Measurements from ENCODE around the gene NEUROG2.

- TF ChIP-seq POLR2AphosphoS5 (IDR thresholded peaks at IDR 0.05): no peak
- TF ChIP-seq POLR2A (IDR thresholded peaks at IDR 0.05): no peak
Measured at GRCh38 chr4:112521123-112522023, 5.4 kb upstream of the NEUROG2 start.

All from upper lobe of left lung (tissue), 4 donors.